Daoy (cell line): ENCODE results near the gene TNFRSF1B. TPM values are rescaled to one million over a fixed set of nuclear protein-coding genes. Genes with fewer than 3 reads are reported as not detected.

Source experiments
- DNase-seq: peaks from one replicate; pipeline ENCODE4 v3.0.0-alpha.2; 2015; ENCODE audit warnings: low read depth
- total RNA-seq: library from RNA; depleted of rRNA; stranded (reverse); fragments of >200 nt; shearing (Covaris generic); gene quantifications from 2 replicates; pipeline ENCODE4 v1.2.3, GENCODE V29; 2014; rRNA removed

Gene TNFRSF1B
- total RNA-seq = 3.1 and 3.7 TPM in 2 replicates

- peak; percentile 72 for DNase-seq
These were observed at the start of gene TNFRSF1B for GRCh38 chr1:12166834-12167492. TSS of gene TNFRSF1B (plus strand) at chr1:12166991. CDS start at chr1:12167092, 101 bp downstream.

- DNase-seq = no peak
These were observed 45.4 kb upstream of the TNFRSF1B start for GRCh38 chr1:12121212-12122003.

GRCh38 chr1:12123172-12123571, 43.6 kb upstream of the TNFRSF1B start:
- no peak for DNase-seq

- DNase-seq = peak; percentile 69
These were observed 41.9 kb upstream of the TNFRSF1B start for GRCh38 chr1:12124693-12125421.

- DNase-seq = no peak
These were observed 41.1 kb upstream of the TNFRSF1B start for GRCh38 chr1:12125422-12126355.

- no peak for DNase-seq
These were observed 40.0 kb upstream of the TNFRSF1B start for GRCh38 chr1:12126781-12127180.

- no peak for DNase-seq
These were observed 39.5 kb upstream of the TNFRSF1B start for GRCh38 chr1:12127206-12127810.

- no peak for DNase-seq
These were observed 38.7 kb upstream of the TNFRSF1B start for GRCh38 chr1:12128120-12128519.

GRCh38 chr1:12129624-12130023, 37.2 kb upstream of the TNFRSF1B start:
- DNase-seq = no peak

- no peak for DNase-seq
These were observed 36.2 kb upstream of the TNFRSF1B start for GRCh38 chr1:12130466-12131130.

- DNase-seq = peak; percentile 86
These were observed 34.7 kb upstream of the TNFRSF1B start for GRCh38 chr1:12132078-12132477.

GRCh38 chr1:12134716-12135115, 32.1 kb upstream of the TNFRSF1B start:
- DNase-seq = no peak

GRCh38 chr1:12135612-12136011, 31.2 kb upstream of the TNFRSF1B start:
- no peak for DNase-seq

- DNase-seq = no peak
These were observed 29.7 kb upstream of the TNFRSF1B start for GRCh38 chr1:12136916-12137610.

GRCh38 chr1:12138196-12139168, 28.3 kb upstream of the TNFRSF1B start:
- DNase-seq = no peak

- no peak for DNase-seq
These were observed 26.8 kb upstream of the TNFRSF1B start for GRCh38 chr1:12140016-12140415.

- no peak for DNase-seq
These were observed 26.2 kb upstream of the TNFRSF1B start for GRCh38 chr1:12140515-12141162.
